Neural cell (in vitro differentiated cells): ENCODE measurements around the gene DDX52. TPM values are rescaled to one million over a fixed set of nuclear protein-coding genes. Genes with fewer than 3 reads are reported as not detected.

ENCODE experiments used
- H2AFZ ChIP-seq: fragments of 200-600, 300-800 bp; sonication (generic), shearing (Covaris generic); 2 replicates; pipeline ENCODE4 v1.6.0; 2014; ENCODE audit warnings: low read depth, mild to moderate bottlenecking, antibody characterized with exemption, low read length, moderate library complexity
- H3F3A ChIP-seq: fragments of 200-600 bp; shearing (Covaris generic); 2 replicates; pipeline ENCODE4 v1.6.1; 2016; ENCODE audit warnings: mild to moderate bottlenecking, moderate library complexity, mixed read lengths, antibody characterized with exemption, low read length; ENCODE audit not compliant: insufficient read depth, poor library complexity, severe bottlenecking
- H3K27ac ChIP-seq: fragments of 200-600, 300-800 bp; sonication (generic), shearing (Covaris generic); 2 replicates; pipeline ENCODE4 v1.5.1; 2014; ENCODE audit warnings: mild to moderate bottlenecking, low read length, moderate library complexity
- H3K27me3 ChIP-seq: fragments of 300-800, 200-600 bp; sonication (generic), shearing (Covaris generic); 2 replicates; pipeline ENCODE4 v1.6.0; 2014; ENCODE audit warnings: mild to moderate bottlenecking, low read depth, low read length, moderate library complexity; ENCODE audit not compliant: insufficient read depth
- H3K36me3 ChIP-seq: fragments of 300-800, 200-600 bp; sonication (generic), shearing (Covaris generic); 2 replicates; pipeline ENCODE4 v1.5.1; 2014; ENCODE audit warnings: mild to moderate bottlenecking, antibody characterized with exemption, low read length, moderate library complexity; ENCODE audit not compliant: insufficient read depth
- H3K4me2 ChIP-seq: fragments of 300-800, 200-600 bp; sonication (generic), shearing (Covaris generic); 2 replicates; pipeline ENCODE4 v1.6.0; 2014; ENCODE audit warnings: mild to moderate bottlenecking, low read length
- H3K4me3 ChIP-seq: fragments of 300-800, 200-600 bp; sonication (generic), shearing (Covaris generic); 2 replicates; pipeline ENCODE4 v1.5.1; 2014; ENCODE audit warnings: mild to moderate bottlenecking, low read length, moderate library complexity
- H3K79me2 ChIP-seq: fragments of 200-600 bp; shearing (Covaris generic); replicated peaks from 2 replicates; pipeline ENCODE4 v1.6.0; 2014; ENCODE audit warnings: mild to moderate bottlenecking, low read length, moderate library complexity; ENCODE audit not compliant: insufficient read depth
- H3K9ac ChIP-seq: fragments of 300-800, 200-600 bp; sonication (generic), shearing (Covaris generic); 2 replicates; pipeline ENCODE4 v1.6.1; 2016; ENCODE audit warnings: mild to moderate bottlenecking, low read length, mixed read lengths
- H3K9me2 ChIP-seq: fragments of 200-600 bp; shearing (Covaris generic); 2 replicates; pipeline ENCODE4 v1.6.1; 2016; ENCODE audit warnings: mild to moderate bottlenecking, low read length, mixed read lengths; ENCODE audit not compliant: insufficient read depth
- H3K9me3 ChIP-seq: fragments of 200-600, 300-800 bp; sonication (generic), shearing (Covaris generic); 2 replicates; pipeline ENCODE4 v1.6.1; 2016; ENCODE audit warnings: mild to moderate bottlenecking, mixed run types, low read length, moderate library complexity, mixed read lengths
- H4K20me1 ChIP-seq: fragments of 200-600 bp; shearing (Covaris generic); 2 replicates; pipeline ENCODE4 v1.6.1; 2016; ENCODE audit warnings: mild to moderate bottlenecking, mixed run types; ENCODE audit not compliant: insufficient read depth
- CTCF ChIP-seq: fragments of 450-650 bp; IDR thresholded peaks from 2 replicates; pipeline ENCODE4 v1.5.1; 2014; ENCODE audit warnings: antibody characterized with exemption, mild to moderate bottlenecking, moderate library complexity; ENCODE audit not compliant: poor library complexity, severe bottlenecking
- EP300 ChIP-seq: fragments of 450-650 bp; conservative IDR thresholded peaks from 2 replicates; pipeline ENCODE4 v1.6.1; 2014; ENCODE audit warnings: antibody characterized with exemption, mild to moderate bottlenecking, moderate library complexity; ENCODE audit not compliant: poor library complexity, severe bottlenecking
- EZH2 ChIP-seq: fragments of 200-600, 300-800 bp; shearing (Covaris generic), sonication (generic); IDR thresholded peaks from 2 replicates; pipeline ENCODE4 v1.6.1; 2014; ENCODE audit warnings: antibody characterized with exemption, low read length, borderline replicate concordance, mild to moderate bottlenecking; ENCODE audit not compliant: insufficient read depth, poor library complexity, severe bottlenecking
- MXI1 ChIP-seq: fragments of 450-650 bp; conservative IDR thresholded peaks from 2 replicates; pipeline ENCODE4 v1.6.1; 2014; ENCODE audit warnings: antibody characterized with exemption, mild to moderate bottlenecking; ENCODE audit not compliant: poor library complexity, severe bottlenecking
- POLR2AphosphoS5 ChIP-seq: IDR thresholded peaks from 2 replicates; pipeline ENCODE4 v1.6.1; 2012
- RAD21 ChIP-seq: fragments of 450-650 bp; conservative IDR thresholded peaks from 2 replicates; pipeline ENCODE4 v1.6.1; 2014; ENCODE audit warnings: antibody characterized with exemption, mild to moderate bottlenecking, moderate library complexity
- SMC3 ChIP-seq: fragments of 450-650 bp; conservative IDR thresholded peaks from 2 replicates; pipeline ENCODE4 v1.6.1; 2014; ENCODE audit warnings: antibody characterized with exemption, mild to moderate bottlenecking, moderate library complexity; ENCODE audit not compliant: poor library complexity
- TAF1 ChIP-seq: IDR thresholded peaks from 2 replicates; pipeline ENCODE4 v1.6.1; 2012; ENCODE audit warnings: low read depth
- polyA plus RNA-seq: library from polyadenylated mRNA; depleted of rRNA; stranded (reverse); fragments of >200 nt; gene quantifications from 2 replicates; pipeline ENCODE4 v1.2.3, GENCODE V29; 2014
- TF ChIP-seq, protein P1 (sequence below): IDR thresholded peaks from 2 replicates; pipeline ENCODE4 v1.6.1; 2012; ENCODE audit warnings: borderline replicate concordance

The DDX52 gene
- polyA plus RNA-seq, 1 donor from 2014 or later = 29.7 TPM

DNA sequence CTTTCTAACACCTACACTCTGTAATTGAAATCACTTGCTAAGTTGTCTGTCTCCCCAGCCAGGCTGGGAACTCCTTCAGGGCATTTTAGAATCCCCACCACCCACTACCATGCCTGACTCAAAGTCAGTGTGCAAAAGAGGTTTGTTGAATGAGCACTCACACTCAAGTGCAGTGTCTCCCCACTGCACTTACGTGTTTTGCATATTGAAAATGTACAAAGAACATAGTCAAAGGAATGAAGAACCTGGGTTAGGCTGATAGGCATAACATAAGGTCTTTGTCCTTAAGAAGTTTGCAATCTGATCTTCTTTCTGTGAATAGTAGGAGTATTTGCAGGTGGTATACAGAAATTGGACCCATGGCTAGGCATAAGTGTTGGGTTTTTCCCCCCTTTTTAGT, 33.8 kb upstream of the DDX52 start:
- no peak overlapping the region for H3K4me3 ChIP-seq
- H3K9me2 ChIP-seq = no peaks in the 10 kb centered on the region
- no peak overlapping the region for H3K4me2 ChIP-seq
- no peaks in the 10 kb centered on the region for H3K36me3 ChIP-seq
- no peaks in the 10 kb centered on the region for H3K27me3 ChIP-seq
- no peaks in the 10 kb centered on the region for H3F3A ChIP-seq
- no peak overlapping the region for H2AFZ ChIP-seq
- no peaks in the 10 kb centered on the region for H3K9me3 ChIP-seq
- H3K9ac ChIP-seq = no peak overlapping the region
- no peak overlapping the region for H3K27ac ChIP-seq
- no peaks in the 10 kb centered on the region for H3K79me2 ChIP-seq
- TF ChIP-seq TAF1 (no peak), SMC3 (no peak), MXI1 (no peak), RAD21 (no peak), CTCF (no peak), POLR2AphosphoS5 (no peak), EZH2 (no peak)
- TF ChIP-seq, protein P1, sequence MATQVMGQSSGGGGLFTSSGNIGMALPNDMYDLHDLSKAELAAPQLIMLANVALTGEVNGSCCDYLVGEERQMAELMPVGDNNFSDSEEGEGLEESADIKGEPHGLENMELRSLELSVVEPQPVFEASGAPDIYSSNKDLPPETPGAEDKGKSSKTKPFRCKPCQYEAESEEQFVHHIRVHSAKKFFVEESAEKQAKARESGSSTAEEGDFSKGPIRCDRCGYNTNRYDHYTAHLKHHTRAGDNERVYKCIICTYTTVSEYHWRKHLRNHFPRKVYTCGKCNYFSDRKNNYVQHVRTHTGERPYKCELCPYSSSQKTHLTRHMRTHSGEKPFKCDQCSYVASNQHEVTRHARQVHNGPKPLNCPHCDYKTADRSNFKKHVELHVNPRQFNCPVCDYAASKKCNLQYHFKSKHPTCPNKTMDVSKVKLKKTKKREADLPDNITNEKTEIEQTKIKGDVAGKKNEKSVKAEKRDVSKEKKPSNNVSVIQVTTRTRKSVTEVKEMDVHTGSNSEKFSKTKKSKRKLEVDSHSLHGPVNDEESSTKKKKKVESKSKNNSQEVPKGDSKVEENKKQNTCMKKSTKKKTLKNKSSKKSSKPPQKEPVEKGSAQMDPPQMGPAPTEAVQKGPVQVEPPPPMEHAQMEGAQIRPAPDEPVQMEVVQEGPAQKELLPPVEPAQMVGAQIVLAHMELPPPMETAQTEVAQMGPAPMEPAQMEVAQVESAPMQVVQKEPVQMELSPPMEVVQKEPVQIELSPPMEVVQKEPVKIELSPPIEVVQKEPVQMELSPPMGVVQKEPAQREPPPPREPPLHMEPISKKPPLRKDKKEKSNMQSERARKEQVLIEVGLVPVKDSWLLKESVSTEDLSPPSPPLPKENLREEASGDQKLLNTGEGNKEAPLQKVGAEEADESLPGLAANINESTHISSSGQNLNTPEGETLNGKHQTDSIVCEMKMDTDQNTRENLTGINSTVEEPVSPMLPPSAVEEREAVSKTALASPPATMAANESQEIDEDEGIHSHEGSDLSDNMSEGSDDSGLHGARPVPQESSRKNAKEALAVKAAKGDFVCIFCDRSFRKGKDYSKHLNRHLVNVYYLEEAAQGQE = no peak
- no peaks in the 10 kb centered on the region for H4K20me1 ChIP-seq

DNA sequence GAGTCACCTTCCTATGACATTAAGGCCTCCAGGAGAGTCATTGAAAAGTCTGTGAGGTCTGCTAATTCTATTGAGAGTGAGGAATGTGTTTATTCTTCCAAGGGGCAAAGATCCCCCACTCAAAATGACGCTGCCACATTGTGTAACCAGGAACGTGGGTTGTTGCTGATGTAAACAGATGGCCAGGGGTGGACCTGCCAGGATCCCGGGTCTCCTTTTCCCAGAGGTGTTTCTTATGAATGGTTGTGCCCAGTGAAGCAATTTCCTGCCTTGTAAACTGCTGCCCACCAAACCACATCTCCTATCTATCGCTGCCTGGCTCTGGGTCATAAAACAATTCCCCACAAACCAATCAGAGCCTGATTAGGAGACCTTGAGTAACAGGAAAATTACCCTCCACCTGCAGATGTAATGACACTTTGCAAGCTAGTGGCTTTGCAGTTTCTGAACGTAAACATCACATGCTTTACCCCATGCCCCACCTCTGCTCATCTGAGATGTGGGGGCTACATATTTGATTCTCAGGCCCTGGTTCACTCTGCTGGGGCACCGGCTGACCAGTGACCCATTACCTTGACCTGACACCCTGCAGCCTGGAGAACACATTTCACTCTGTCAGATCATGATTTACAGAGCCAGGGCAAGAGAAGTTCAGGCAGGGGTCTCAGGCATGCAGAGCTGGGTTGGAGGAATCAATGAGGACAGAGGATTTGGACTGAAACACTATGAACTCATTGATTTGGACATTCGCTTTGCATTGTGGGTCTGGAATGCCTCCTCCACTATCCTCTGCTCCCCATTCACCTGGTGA, 33.1 kb upstream of the DDX52 start:
- no peaks in the 10 kb centered on the region for H3F3A ChIP-seq
- H3K9ac ChIP-seq = no peak overlapping the region
- no peaks in the 10 kb centered on the region for H3K9me3 ChIP-seq
- TF ChIP-seq EP300 = no peak
- no peak for TF ChIP-seq MXI1
- TF ChIP-seq POLR2AphosphoS5 = no peak
- TF ChIP-seq, protein P1 = no peak
- no peak for TF ChIP-seq TAF1
- no peak for TF ChIP-seq EZH2
- TF ChIP-seq CTCF = no peak
- no peak for TF ChIP-seq SMC3
- no peak for TF ChIP-seq RAD21
- H3K79me2 ChIP-seq = no peaks in the 10 kb centered on the region
- no peak overlapping the region for H3K27ac ChIP-seq
- no peaks in the 10 kb centered on the region for H3K36me3 ChIP-seq
- no peak overlapping the region for H3K4me2 ChIP-seq
- H3K27me3 ChIP-seq = no peaks in the 10 kb centered on the region
- no peaks in the 10 kb centered on the region for H3K9me2 ChIP-seq
- no peak overlapping the region for H3K4me3 ChIP-seq
- H2AFZ ChIP-seq = no peak overlapping the region
- H4K20me1 ChIP-seq = no peaks in the 10 kb centered on the region
